GM08714 (cell line): Measurements from ENCODE around the gene CACNA1B.
"Not testable (repeated sequence)": the region's sequence is repeated elsewhere in the genome, so short reads cannot be mapped to it uniquely, and the experiment has no call there.

Experiments
- H3K4me3 ChIP-seq: fragments of 200-500 bp; sonication (Bioruptor generic); 2 replicates; pipeline ENCODE4 v1.5.1; 2014; ENCODE audit warnings: mild to moderate bottlenecking, low read length, inconsistent platforms
- ZNF274 ChIP-seq: IDR thresholded peaks from 2 replicates; pipeline ENCODE4 v1.6.1; 2012; ENCODE audit warnings: mild to moderate bottlenecking, low read depth, low read length

CACNA1B gene

DNA sequence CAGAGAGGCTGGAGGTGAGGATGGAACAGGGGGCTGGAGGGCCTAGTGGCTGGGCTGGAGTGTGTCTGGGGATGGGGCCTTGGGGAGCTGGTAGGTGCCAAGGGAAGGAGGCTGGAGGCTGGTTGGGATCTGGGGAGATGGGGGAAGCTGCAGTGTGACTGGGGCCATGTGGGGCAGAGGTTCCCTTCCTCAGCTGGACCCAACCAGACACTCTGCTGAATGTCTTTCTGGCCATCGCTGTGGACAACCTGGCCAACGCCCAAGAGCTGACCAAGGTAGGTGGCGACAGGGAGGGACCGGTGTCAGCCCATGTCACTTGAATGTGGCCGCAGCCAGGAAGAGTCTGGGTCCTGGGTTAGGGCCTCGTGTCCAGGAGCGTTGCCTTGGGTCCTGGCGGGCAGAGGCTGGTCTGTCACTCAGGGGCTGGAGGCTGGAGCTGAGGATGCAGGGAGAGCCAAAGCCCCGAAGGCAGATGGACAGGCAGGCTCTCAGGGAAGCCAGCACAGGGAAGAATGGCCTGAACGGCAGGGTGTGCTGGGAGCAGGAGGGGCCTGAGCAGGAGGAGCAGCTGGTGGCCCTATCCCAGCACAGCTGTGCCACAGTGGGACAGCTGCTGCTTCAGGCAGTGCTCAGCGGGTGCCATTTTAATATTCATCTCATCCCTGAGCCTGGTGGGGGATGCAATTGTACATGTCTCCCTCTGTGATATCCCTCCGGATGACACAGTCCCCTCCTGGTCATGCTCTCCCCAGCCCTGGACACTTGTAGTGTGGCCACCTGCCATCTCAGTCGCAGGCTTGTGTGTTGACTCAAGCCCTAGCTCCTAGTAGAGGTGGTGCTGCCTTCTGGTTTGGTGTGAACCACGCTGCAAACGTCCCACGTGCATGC is 132.5 kb downstream of the CACNA1B start:
- no peak for TF ChIP-seq ZNF274
- H3K4me3 ChIP-seq, result no peak overlapping the region

DNA sequence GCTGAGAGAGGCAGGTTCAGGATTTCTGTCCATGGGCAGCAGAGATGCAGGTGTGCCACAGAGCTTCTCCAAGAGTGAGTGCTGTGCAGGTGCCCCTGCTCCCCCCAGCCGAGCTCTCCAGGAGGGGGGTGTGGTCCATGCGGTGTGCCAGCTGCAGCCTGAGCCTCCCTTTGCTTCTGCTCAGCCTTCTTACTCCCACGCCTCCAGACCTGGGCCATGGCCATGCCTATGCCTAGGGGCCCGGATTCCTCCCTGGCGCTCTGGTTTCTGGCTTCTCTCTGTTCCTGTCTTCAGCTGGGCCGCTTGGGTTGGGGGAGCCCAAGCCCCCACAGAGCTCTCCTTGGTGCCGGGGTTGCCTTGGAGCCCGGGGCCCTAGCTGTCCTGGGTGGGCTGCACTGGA is 133.3 kb downstream of the CACNA1B start:
- H3K4me3 ChIP-seq, result no peak overlapping the region
- no peak for TF ChIP-seq ZNF274

DNA sequence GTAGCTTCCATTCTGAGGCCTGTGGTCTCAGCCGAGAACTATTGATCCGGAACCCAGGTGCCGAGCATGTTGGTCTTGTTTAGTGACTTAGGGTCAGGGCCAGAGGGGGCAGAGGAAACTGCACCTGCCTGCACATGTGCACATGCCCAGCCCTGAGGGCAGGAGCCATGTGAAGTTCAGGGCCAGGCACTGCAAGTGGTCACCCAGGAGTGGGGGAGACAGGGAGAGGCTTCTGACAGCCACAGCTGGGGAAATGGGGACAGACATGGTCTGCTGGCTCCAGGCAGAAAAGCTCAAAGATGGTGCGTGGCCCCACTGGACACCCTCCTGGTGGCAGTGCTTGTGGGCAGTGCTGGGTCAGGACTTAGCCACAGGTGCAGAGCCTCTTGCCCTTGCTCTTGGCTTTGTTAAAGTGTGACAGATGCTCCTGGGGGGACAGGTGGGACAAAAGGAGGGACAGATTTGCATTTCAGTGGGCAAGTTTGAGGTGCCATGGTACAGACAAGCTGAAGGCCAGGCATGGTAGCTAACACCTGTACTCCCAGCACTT is 134.4 kb downstream of the CACNA1B start:
- no peak overlapping the region for H3K4me3 ChIP-seq

DNA sequence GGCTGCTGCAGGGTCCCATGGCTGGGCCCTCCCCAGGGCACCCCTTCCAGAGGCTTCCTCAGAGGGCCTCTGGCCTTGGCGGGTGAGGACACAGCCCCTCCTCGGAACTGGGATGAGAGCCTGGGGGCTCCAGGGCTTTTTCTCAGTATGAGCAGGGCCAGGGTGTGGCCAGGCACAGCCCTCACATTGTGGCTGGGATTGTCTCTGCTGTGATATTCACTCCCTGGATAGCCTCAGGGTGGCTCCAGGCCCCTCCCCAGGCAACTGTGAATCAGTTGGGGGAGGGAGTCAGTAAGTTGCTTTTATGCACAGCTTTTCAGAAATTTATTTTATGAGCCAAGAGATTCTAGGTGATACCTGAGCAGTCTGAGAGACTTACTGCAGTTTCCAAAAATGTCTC is 135.7 kb downstream of the CACNA1B start:
- no peak overlapping the region for H3K4me3 ChIP-seq
- no peak for TF ChIP-seq ZNF274

More for the DNA sequence above, 134.4 kb downstream of the CACNA1B start:
- no peak for TF ChIP-seq ZNF274

DNA sequence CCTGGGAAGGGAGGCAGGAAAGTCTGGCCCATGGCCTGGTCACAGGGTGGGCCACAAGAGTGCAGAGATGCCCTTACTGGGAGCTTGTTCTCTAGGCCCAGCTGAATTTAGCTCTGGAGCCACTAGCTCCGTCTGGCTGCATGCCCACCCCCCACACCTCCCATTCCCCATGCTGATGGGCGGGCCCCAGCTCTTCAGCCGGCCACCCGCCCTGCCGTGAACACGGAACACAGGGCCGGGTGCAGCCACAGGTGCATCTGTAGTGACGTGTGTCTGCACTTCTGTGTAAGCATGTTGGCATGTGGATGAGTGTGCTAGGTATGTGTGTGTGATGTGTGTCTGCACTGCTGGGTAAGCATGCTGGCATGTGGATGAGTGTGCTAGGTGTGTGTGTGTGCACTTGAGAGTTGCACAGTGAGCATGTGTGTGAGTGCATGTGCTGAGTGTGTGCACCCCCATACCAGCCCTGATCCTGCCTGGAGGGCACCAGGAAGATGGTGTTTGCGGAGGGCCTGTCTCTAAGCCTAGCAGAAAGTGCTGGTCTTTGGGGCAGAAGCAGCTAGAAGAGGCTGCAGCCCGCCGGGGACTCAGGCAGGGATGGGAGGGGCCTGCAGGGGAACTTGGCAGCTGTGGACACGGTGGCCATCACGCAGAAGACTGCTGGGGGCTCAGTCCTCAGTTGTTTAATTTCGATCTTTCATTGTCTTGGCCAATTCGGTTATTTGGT is 136.4 kb downstream of the CACNA1B start:
- H3K4me3 ChIP-seq, result no peak overlapping the region
- no peak for TF ChIP-seq ZNF274

DNA sequence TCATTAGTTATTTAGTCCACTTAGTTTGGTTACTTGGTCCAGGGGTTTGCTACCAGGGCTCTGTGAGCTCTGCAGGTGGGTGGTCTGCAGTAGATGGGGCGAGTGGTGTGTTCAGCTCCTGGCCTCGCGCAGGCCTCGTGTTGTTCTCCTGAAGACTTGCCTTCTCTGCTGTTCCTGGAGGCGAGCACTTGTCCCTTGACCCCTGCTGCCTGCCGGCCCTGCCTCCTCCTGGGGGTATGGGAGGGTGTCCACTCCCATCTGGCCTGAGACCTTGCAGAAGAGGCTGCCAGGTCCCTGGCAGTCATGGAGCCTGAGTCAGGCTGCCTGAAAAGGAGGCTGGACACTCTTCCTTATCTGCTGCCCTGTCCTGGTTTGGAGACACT is 137.0 kb downstream of the CACNA1B start:
- no peak overlapping the region for H3K4me3 ChIP-seq
- no peak for TF ChIP-seq ZNF274

DNA sequence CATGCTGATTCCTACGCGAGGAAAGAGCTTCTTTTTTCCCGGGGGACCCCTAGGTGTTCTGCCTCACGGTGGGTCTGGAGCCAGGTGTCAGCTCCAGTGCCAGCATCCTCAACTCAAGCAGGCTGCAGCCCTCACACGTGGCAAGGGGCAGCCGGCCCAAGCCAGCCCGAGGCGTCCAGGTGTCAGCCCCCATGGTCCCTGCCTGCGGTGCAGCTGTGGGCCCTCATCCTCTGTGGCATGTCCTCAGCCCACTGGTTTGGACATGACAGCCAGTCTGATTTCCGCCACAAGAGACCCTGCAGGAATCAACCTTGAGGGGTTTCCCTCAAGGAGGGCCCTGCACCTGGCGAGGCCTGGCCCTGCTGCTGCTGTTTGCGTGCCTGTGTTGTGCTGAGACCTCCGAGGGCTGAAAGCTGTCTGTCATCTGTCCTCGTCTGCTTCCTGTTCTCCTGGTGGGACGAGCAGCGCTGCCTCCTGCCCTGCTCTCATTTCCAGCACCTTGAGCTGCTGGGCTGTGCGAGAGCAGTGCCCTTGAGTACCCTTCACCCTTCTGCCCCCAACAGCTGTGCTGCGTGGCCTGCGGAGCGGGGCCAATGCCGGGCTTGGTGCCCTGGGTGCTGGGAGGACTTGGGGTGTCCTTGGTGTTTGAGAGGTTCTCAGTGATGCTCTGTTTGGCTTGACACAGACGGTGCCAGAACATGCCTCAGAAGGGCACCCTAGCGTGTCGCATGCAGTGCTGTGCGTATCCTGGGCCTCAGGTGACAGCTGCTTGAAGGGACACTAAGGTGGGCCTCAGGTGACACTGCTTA is 137.6 kb downstream of the CACNA1B start:
- TF ChIP-seq ZNF274, result no peak
- no peak overlapping the region for H3K4me3 ChIP-seq

DNA sequence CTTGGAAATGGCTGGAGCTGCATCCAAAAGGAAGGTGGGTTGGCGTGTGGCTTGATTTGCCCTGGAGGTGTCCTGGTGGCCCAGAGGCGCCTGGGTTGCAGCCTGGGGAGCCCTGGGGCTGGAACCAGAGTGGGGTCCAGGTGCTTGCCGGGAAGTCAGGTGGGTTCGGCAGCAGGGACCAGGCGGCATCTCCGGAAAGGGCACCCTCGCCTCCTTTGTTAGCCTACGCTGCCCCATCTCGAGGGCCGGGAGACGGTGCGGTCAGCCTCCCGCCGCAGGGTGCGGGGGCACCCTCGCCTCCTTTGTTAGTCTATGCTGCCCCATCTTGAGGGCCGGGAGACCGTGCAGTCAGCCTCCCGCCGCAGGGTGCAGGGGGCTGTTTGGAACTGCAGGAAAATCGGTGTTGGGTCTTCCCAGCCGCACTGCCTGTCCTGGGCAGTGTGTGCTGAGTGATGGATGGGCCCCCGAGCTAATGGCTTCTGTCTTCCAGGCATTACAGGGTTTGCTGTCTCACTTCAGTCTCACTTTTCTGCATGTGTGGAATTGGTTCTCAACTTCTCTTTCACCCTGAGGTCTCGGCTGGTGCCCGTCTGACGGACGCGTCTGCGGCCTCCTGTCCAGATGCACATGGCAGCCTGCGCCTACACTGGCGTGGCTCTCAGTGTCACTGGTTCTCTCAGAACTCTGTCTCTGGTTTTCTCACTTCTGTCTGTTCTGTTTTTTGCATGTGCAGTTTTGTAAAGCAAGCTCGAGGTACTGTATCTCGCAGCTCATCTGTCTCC is 139.0 kb downstream of the CACNA1B start:
- H3K4me3 ChIP-seq, result no peak overlapping the region
- no peak for TF ChIP-seq ZNF274

DNA sequence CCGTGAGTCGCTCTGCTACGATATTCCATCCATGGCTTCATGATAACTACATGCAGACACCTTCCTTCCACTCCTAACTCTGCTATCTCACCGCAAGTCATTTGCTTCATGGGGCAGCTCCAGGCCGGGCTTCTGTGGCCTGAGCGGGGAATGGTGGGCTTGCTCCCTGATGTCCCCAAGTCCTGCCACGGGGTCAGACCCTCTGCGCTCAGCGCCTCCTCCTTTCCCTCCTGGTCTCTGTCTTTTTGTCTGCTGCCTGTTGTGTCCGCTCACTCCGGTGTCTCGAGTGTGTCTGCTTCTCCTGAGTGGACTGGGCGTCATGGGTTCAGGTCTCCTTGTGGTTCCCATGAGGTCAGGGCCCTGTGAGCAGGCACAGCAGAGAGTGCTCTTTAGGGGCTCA is 139.6 kb downstream of the CACNA1B start:
- H3K4me3 ChIP-seq, result no peak overlapping the region
- no peak for TF ChIP-seq ZNF274

DNA sequence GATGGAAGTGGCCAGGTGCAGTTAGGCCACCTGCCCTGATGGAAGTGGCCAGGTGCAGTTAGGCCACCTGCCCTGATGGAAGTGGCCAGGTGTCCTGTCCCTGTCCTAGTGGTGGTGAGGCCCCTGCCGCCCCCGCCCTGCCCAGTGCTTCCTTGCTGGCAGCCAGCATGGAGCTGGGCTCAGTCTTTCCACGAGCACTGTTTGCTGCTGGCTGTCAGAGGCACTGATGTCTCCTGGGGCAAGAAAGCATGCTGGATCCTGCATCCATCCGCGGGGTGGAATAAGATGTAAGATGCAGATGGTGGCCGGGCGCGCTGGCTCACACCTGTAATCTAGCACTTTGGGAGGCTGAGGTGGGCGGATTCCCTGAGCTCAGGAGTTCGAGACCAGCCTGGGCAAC is 141.9 kb downstream of the CACNA1B start:
- not testable (repeated sequence) for H3K4me3 ChIP-seq

DNA sequence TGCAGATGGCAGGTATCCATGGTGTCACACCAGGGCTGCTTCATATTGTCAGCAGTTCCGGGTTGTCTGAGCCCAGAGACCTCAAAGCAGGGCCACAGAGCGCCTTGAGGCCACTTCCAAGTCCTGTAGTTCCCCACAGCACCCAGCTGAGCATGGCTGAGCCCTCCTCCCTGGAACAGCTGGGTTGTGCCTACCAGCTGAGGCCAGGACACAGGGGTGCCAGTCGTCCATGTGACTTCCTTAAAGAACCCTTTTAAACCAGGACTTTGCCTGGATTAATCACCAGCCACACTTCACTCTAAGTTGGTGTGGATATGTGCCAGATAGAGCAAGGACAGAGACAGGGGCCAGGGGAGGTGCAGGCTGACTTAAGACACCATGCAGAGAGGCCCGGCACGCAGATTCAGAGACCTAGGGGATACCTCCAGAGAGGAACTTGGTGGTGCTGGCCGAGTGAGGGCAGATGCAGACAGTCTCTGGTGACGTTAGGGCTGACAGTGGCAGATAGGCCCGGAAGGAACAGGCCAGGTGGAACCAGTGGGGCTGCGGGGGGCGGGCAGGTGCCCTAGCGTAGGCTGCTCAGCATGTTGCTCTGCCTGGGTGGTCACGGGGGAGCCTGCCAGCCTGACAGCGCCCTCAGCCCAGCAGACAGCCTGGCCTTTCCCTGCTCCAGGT is 142.7 kb downstream of the CACNA1B start:
- no peak overlapping the region for H3K4me3 ChIP-seq
- no peak for TF ChIP-seq ZNF274

DNA sequence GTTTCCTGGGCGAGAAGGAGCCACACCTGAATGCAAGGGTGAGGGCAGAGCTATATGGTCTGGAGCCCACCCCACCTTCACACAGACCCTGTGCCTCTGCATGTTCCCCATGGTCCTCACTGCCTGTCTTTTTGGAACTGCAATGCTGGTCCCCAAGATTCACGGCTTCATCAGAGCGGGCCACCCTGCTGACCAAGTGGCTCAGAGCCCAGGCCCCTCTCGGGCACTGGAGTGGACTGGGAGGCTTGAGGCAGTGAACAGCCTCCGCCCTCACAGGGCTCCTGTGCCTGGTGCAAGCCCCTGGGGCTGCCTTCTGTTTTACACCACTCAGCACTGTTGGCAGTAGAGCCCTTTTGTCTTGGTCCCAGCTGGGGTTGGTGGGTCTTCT is 143.2 kb downstream of the CACNA1B start:
- no peak overlapping the region for H3K4me3 ChIP-seq
- no peak for TF ChIP-seq ZNF274
